GM10248 (cell line): ENCODE measurements around the gene ZGLP1.

Experiments used
- CTCF ChIA-PET: fragments of 300-600 bp; sonication (Branson Sonifier 250); formaldehyde crosslinking; extraction: SDS; loops from one replicate; lab custom pipeline; 2021; ENCODE audit warnings: antibody characterized with exemption; lab: Yijun Ruan, JAX
- POLR2A ChIA-PET: fragments of 350-650 bp; sonication (Branson Sonifier 250); formaldehyde crosslinking; extraction: SDS; loops from one replicate; lab custom pipeline; 2020; ENCODE audit warnings: antibody characterized with exemption; lab: Yijun Ruan, JAX
- DNase-seq: peaks from one replicate; pipeline ENCODE4 v3.0.0; 2012; ENCODE audit errors: extremely low spot score
- CTCF ChIP-seq: IDR thresholded peaks from 2 replicates; pipeline ENCODE4 v1.5.1; 2012; ENCODE audit warnings: mild to moderate bottlenecking, low read depth; ENCODE audit errors: extremely low read depth, missing control alignments, control extremely low read depth

Gene ZGLP1

GRCh38 chr19:10309423-10309822 is at the start of gene ZGLP1:
Gene ZGLP1 (minus strand): TSS chr19:10309815.
- TF ChIP-seq CTCF, result no peak
- ChIA-PET CTCF (interaction anchor here (1.5 kb wide), 1 partner anchor 50 kb away, joined by 7 read pairs; no protein-coding TSS in a partner anchor), POLR2A (no interaction called here)
- DNase-seq, result no peak

- CTCF ChIA-PET, result interaction anchor here (0.9 to 1.0 kb wide), 3 partner anchors 14 to 32 kb away, joined by 3 read pairs; no protein-coding TSS in a partner anchor
- peak; percentile 8 for DNase-seq
- TF ChIP-seq CTCF, result no peak
- POLR2A ChIA-PET, result no interaction called here
These were observed 46.8 kb upstream of the ZGLP1 start for GRCh38 chr19:10356431-10356830.

- TF ChIP-seq CTCF, result no peak
- ChIA-PET CTCF (no interaction called here), POLR2A (no interaction called here)
- peak; percentile 17 for DNase-seq
These were observed 44.3 kb upstream of the ZGLP1 start for GRCh38 chr19:10353793-10354391.

GRCh38 chr19:10352764-10353671 is 43.4 kb upstream of the ZGLP1 start:
- DNase-seq, result peak; percentile 9
- CTCF ChIA-PET, result no interaction called here
- TF ChIP-seq CTCF, result no peak
- POLR2A ChIA-PET, result no interaction called here

- TF ChIP-seq CTCF, result no peak
- ChIA-PET CTCF (interaction anchor here (1.9 kb wide), 1 partner anchor 87 kb away, joined by 4 read pairs; no protein-coding TSS in a partner anchor), POLR2A (no interaction called here)
- DNase-seq, result no peak
These were observed 36.9 kb upstream of the ZGLP1 start for GRCh38 chr19:10346509-10346908.

- POLR2A ChIA-PET, result interaction anchor here (0.7 to 1.1 kb wide), 3 partner anchors 18 to 74 kb away, joined by 3 to 5 read pairs (median 4); partner anchors contain the start of gene TYK2
- DNase-seq, result no peak
- TF ChIP-seq CTCF, result no peak
- CTCF ChIA-PET, result interaction anchor here (0.8 to 1.9 kb wide), 4 partner anchors 35 to 317 kb away, joined by 3 to 8 read pairs (median 4); no protein-coding TSS in a partner anchor
These were observed 35.2 kb upstream of the ZGLP1 start for GRCh38 chr19:10344780-10345179.
